HUES6 (cell line): Measurements from ENCODE around the gene TCF19.
"Not testable (repeated sequence)": the region's sequence is repeated elsewhere in the genome, so short reads cannot be mapped to it uniquely, and the experiment has no call there.

Experiments used
- H3K27ac ChIP-seq: 2 replicates; pipeline ENCODE4 v1.7.0; 2013; ENCODE audit warnings: low read depth, mild to moderate bottlenecking, low read length, inconsistent platforms
- H3K27me3 ChIP-seq: 2 replicates; pipeline ENCODE4 v1.6.1; 2013; ENCODE audit warnings: low read length; ENCODE audit not compliant: control insufficient read depth, insufficient read depth
- H3K36me3 ChIP-seq: 2 replicates; pipeline ENCODE4 v1.6.1; 2013; ENCODE audit warnings: low read length; ENCODE audit not compliant: control insufficient read depth, insufficient read depth
- H3K4me1 ChIP-seq: 2 replicates; pipeline ENCODE4 v1.6.1; 2013; ENCODE audit warnings: low read length; ENCODE audit not compliant: control insufficient read depth, insufficient read depth
- H3K4me3 ChIP-seq: 2 replicates; pipeline ENCODE4 v1.5.1; 2013; ENCODE audit warnings: low read depth, low read length
- H3K9ac ChIP-seq: one replicate; pipeline ENCODE4 v1.6.1; 2013; ENCODE audit warnings: mild to moderate bottlenecking, low read length
- H3K9me3 ChIP-seq: 2 replicates; pipeline ENCODE4 v1.6.1; 2013; ENCODE audit warnings: low read depth, low read length; ENCODE audit not compliant: control insufficient read depth, insufficient read depth

TCF19 gene

GRCh38 chr6:31199105-31199452 is 40.7 kb downstream of the TCF19 start:
- H3K9ac ChIP-seq, H3K27me3 ChIP-seq, H3K36me3 ChIP-seq, H3K9me3 ChIP-seq, H3K27ac ChIP-seq, H3K4me3 ChIP-seq: not testable (repeated sequence)
- peaks cover 21% of the 10 kb centered on the region for H3K4me1 ChIP-seq

GRCh38 chr6:31202259-31203166 is 44.1 kb downstream of the TCF19 start:
- Histone ChIP-seq H3K27me3 (no peaks in the 10 kb centered on the region), H3K36me3 (no peaks in the 10 kb centered on the region), H3K4me3 (no peak overlapping the region), H3K4me1 (peaks cover 22% of the 10 kb centered on the region), H3K9me3 (0 out of 2 replicates have a peak, but pooled peaks cover 4% of the 10 kb centered on the region), H3K27ac (no peak overlapping the region; the same call in 1 of the 2 replicates), H3K9ac (no peak overlapping the region)

DNA sequence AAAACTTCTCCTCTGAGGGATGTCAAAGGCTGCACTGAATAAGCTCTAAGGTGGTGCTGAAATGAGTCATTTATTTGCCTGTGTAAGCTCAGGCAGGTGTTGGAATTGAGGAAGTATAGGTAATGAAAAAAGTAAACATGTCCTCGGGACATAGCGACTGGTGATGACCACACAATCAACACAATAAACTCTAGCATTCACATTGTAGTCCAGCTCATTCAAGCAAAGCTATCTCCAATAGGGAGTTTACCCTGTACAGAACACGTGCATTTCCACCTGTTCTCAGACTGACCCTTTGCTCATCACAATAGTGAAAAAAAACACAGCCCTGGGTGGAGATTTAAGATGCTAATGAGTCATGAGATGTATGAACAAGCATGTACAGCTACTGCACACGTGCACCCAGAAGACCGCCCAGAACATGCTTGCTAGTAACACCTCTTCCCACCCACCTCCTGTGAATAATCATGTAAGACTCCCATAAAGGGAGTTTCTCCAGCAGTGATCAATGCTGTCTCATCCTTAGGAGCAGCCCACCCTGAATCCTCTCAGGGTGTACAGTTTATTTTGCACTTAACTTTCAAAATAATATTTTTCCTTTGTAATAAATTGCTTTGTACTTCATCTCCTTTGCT is 45.1 kb downstream of the TCF19 start:
- peak overlapping the region; percentile 32; the same call in 1 of the 2 replicates for H3K27ac ChIP-seq
- H3K9me3 ChIP-seq = 0 out of 2 replicates have a peak, but pooled peaks cover 4% of the 10 kb centered on the region
- H3K4me1 ChIP-seq = peaks cover 22% of the 10 kb centered on the region
- no peaks in the 10 kb centered on the region for H3K27me3 ChIP-seq
- no peak overlapping the region for H3K4me3 ChIP-seq
- no peak overlapping the region for H3K9ac ChIP-seq
- no peaks in the 10 kb centered on the region for H3K36me3 ChIP-seq

DNA sequence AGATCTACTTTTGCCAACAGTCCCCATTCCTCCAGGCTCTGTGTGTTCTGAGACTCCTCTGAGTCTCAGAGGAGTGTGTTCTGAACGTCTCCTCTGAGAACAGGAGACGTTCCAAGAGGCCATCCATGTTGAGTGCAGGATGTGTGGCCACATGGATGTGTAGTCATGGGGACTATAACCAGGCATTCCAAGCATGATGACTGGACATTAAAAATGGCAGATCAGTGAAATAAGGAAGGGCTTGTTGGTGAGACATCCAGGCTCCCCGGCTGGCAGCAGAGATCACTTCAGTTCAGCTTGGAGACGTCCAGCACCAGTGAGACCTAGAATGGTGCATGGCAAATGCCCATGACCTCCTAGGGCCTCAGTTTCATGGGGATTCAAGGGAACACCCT is 46.4 kb downstream of the TCF19 start:
- Histone ChIP-seq H3K27ac (no peak overlapping the region), H3K27me3 (no peaks in the 10 kb centered on the region), H3K9ac (no peak overlapping the region), H3K9me3 (0 out of 2 replicates have a peak, but pooled peaks cover 4% of the 10 kb centered on the region), H3K4me1 (peaks cover 22% of the 10 kb centered on the region), H3K36me3 (no peaks in the 10 kb centered on the region), H3K4me3 (no peak overlapping the region)

- H3K4me3 ChIP-seq = no peak overlapping the region
- H3K9ac ChIP-seq = no peak overlapping the region
- H3K27ac ChIP-seq = no peak overlapping the region
- H3K27me3 ChIP-seq = no peaks in the 10 kb centered on the region
- H3K36me3 ChIP-seq = no peaks in the 10 kb centered on the region
- peaks cover 27% of the 10 kb centered on the region for H3K4me1 ChIP-seq
- H3K9me3 ChIP-seq = 0 out of 2 replicates have a peak, but pooled peaks cover 4% of the 10 kb centered on the region
These were observed 47.2 kb downstream of the TCF19 start for GRCh38 chr6:31205638-31206037.

DNA sequence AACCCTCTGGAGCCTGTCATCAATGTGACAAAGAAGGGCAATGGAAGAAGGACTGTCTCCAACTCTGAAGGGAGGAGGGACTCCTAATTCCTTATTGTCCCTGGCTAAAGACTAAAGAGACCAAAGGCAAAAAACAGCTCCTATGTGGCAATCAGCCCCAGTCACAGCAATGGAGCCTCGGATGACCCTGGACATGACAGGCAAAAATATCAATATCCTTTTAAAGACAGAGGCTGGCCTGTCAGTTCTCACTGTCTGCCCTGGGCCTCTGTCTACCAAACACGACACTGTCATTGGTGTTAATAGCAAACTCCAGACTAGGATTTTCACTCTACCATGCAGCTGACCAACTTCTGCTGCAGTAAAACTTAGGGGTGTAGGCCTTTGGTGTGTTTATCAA is 50.1 kb downstream of the TCF19 start:
- Histone ChIP-seq H3K9ac (no peak overlapping the region), H3K36me3 (no peaks in the 10 kb centered on the region), H3K9me3 (no peaks in the 10 kb centered on the region), H3K27me3 (no peaks in the 10 kb centered on the region), H3K4me3 (no peak overlapping the region), H3K27ac (no peak overlapping the region), H3K4me1 (peaks cover 16% of the 10 kb centered on the region)

- Histone ChIP-seq H3K4me1 (peaks cover 10% of the 10 kb centered on the region), H3K27ac (no peak overlapping the region)
These were observed 50.7 kb downstream of the TCF19 start for GRCh38 chr6:31209137-31209536.

DNA sequence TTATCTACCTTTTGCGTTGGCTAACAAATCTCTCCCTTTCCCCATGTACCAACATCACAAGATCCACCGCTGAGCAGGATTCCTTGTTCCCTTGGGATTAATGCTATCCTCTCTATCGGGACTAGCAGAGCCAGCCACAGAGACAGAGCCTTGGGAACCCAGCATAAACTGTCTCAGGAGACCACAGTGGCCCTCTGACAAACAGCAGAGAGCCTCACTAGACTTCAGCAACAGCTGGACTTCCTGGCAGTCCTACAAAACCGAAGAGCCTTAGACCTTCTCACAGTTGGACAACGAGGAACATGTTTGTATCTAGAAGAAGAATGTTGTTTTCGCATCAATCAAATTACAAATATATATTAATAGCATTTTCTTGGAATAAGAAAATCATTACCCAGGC is 51.7 kb downstream of the TCF19 start:
- peaks cover 10% of the 10 kb centered on the region for H3K4me1 ChIP-seq
- H3K27ac ChIP-seq = no peak overlapping the region

More at GRCh38 chr6:31209137-31209536, 50.7 kb downstream of the TCF19 start:
- Histone ChIP-seq H3K27me3 (no peaks in the 10 kb centered on the region), H3K9ac (no peak overlapping the region), H3K4me3 (no peak overlapping the region), H3K36me3 (no peaks in the 10 kb centered on the region), H3K9me3 (no peaks in the 10 kb centered on the region)

GRCh38 chr6:31210741-31211532 is 52.5 kb downstream of the TCF19 start:
- Histone ChIP-seq H3K9ac (no peak overlapping the region), H3K36me3 (no peaks in the 10 kb centered on the region), H3K9me3 (peaks cover 12% of the 10 kb centered on the region), H3K4me1 (peaks cover 10% of the 10 kb centered on the region), H3K27ac (no peak overlapping the region), H3K27me3 (no peaks in the 10 kb centered on the region), H3K4me3 (no peak overlapping the region)

More for the DNA sequence above, 51.7 kb downstream of the TCF19 start:
- Histone ChIP-seq H3K36me3 (no peaks in the 10 kb centered on the region), H3K27me3 (no peaks in the 10 kb centered on the region), H3K9me3 (0 out of 2 replicates have a peak, but pooled peaks cover 4% of the 10 kb centered on the region), H3K9ac (no peak overlapping the region), H3K4me3 (no peak overlapping the region)
